NCI-H2107 treated with DMSO at 0.1 percent for 48 hours (cell line): ENCODE results near the gene TMSB4X.
"Not testable (repeated sequence)": the region's sequence is repeated elsewhere in the genome, so short reads cannot be mapped to it uniquely, and the experiment has no call there.

Experiments used
- DNase-seq: peaks from one replicate; lab custom pipeline; 2025; ENCODE audit not compliant: unreplicated experiment; lab: John Stamatoyannopoulos, UW

The TMSB4X gene

DNA sequence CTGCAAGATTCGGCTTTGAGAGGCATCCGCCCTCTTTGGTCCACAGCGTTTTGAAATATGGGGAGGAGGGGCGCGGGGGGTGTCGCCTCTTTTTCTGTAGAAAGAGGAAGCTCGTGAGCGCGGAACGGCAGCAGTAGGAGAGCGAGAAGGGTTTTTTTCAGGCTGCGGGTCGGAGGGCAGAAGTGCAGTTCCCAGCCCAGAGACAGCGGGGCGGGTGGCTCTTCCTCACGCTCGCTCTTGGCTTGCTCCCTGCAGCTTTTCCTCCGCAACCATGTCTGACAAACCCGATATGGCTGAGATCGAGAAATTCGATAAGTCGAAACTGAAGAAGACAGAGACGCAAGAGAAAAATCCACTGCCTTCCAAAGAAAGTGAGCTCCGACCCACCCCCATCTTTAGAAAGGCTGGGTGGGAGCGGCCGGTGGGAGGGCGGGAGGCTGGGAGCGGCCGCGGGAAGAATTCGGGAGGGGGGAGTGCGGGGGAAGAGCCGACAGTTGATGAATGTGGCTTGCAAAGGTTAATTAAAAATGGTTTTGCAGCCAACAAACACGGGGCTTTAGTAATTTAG, 1.2 kb downstream of the TMSB4X start:
- no peak for DNase-seq

GRCh38 chrX:12976819-12977732, 2.2 kb downstream of the TMSB4X start:
- not testable (repeated sequence) for DNase-seq

DNA sequence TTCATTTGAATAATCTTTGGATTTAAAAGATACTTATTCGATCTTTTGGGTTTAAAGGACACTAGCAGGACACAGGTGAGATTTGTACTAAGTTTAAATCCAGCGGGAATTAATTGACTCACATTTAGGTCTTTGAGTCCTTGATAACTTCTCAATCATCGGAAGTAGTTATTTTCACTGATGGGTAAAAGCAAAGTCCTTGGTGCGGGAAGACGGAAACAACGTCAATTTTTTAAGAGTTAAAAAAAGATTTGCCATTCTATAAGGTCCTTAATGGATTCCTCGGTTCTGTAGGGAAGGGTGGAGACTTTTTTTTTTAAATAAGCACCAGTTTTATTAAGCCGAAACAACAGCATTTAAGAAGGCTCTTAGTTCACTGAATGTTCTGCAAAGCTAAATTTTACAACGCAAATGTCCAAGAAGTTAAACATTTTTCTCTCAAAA, 2.9 kb downstream of the TMSB4X start:
- no peak for DNase-seq

DNA sequence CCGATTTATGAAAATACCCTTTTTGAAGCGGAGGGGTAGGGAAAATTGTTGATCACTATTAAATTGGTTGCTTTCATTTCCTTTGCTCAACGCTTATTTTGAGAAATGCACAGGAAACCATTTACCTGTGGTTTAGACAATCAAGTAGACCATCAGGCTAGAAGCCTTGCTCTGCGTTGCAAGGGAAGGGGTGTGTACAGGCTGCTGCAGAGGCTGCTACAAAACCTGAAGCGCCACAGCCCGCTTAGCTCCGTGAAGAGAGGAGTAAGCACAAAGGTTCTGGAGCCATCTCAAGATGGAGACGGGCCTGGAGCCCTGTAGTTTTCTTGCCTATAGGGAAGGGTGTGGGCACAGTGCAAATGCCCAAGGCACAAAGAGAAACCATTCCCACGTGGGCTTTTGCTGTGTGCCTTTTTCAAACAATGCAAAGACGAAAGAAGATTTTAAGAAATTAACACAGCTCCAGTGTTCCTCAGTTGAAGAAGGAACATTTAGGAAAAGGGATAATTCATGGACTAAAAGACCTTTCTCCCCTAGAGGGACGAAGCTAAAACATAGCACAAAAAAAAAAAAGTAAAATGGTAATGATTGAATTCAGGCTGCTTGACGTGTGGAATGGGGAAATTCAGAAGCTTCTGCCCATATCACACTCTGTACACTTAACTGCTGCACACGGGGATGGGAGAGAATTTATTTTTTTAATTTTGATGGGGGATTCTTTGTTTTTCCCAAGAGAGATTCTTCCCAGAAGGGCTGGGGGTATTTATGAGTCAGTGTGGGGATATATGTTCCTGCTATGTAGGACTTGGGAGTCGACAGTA, 3.5 kb downstream of the TMSB4X start:
- no peak for DNase-seq

DNA sequence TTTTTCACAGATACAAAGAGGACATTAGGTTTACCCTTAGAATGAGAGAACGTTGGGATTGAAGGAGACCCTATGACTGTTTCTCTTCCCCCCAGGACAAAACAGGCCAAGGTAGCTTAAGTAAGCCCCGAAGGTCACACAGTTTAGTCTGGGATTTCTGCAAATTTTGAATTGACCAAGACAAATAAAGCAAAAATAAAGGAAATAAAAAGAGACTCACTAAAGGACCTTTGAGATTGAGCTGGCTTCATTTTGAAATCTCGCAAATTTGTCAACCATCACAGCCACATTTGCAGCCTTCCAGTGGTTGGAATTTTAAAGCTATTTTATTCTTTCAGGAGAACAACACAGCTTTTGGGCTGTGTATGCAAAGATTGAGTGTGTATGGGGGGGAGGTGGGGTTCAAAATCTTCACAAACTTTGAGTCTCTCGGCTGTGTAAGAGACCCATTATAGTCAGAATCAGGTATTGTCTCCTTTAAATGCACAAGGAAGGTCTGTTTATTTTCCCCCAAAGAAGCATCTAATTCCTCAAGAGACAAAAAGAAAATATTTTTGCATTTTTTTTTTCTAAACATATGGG, 4.2 kb downstream of the TMSB4X start:
- DNase-seq, result no peak

- no peak for DNase-seq
Observed at GRCh38 chrX:12979616-12980015, 4.7 kb downstream of the TMSB4X start.

DNA sequence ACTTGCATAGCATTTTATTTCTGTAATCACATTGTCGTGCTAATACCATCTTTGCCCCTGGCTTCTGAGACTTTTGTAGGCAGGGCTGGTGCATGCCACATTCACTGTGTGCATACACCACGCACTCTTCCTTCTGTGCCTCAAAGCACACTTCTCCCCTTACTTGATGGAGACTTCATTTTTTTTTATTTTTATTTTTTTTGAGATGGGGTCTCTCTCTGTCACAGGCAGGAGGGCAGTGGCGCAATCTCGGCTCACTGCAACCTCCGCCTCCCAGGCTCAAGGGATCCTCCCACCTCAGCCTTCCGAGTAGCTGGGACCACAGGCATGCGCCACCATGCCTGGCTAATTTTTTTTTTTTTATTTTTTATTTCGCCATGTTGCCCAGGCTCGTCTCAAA, 5.1 kb downstream of the TMSB4X start:
- not testable (repeated sequence) for DNase-seq

DNA sequence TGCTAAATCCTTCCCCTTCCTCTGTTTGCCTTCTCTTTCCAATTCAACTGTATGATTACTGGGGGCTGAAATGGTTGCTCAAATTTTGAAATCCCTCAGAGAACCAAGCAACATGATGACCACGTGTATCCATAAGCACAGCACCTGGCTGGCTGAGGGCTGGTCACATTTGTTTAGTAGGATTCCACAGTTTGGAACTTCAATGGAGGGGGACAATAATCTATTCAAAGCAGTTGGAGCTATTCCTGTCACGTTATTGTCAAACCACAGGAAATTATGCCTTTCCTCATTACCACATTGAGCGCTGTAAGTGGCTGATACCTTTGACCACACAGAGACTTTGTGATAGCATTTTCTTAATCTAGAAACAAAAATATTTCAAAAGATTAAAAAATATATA, 7.0 kb downstream of the TMSB4X start:
- no peak for DNase-seq

- DNase-seq, result peak; percentile 59
Observed at GRCh38 chrX:12984603-12985319, 9.9 kb downstream of the TMSB4X start.

- DNase-seq, result no peak
Observed at GRCh38 chrX:12985331-12985730, 10.4 kb downstream of the TMSB4X start.

DNA sequence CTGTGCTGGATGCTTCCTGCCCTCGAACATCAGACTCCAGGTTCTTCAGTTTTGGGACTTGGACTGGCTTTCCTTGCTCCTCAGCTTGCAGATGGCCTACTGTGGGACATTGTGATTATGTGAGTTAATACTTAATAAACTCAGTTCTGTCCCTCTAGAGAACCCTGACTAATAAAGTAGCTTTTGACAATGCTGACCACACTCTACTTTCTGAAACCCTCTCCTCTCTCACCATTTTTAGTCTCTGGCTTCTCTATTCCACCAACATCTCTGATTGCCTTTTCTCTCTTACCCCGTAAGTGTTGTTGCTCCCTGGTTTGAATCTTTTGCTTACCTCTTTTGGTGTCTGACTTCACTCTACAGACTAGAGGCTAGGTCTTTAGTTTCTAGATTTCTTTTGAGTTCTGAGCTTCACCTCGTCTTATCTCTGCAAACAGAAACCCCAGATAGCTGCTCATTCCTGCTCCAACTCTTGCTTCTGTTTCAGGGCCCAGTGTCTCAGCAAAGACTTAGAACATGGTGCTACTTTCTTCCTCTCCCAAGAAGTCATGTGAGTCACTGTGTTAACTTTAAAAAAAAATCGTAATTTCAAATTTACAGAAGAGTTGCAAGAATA, 11.4 kb downstream of the TMSB4X start:
- DNase-seq, result no peak

DNA sequence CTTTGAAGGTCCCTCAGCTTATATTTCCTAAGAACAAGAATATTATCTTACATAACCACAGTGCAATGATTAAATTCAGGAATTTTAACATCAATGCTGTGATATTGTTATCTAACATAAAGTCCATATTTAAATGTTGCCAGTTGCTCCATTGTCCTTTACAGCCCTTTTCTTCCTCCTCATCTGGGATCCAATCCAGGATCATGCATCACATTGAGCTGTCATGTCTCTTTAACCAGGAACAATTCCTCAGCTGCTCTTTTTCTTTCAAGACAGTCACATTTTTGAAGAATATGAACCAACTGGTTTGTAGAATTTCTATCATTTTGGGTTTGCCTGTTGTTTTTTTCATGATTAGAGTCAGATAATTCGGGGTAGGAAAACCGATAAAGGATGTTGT, 12.0 kb downstream of the TMSB4X start:
- DNase-seq, result no peak

GRCh38 chrX:12987340-12987739, 12.4 kb downstream of the TMSB4X start:
- DNase-seq, result no peak

- DNase-seq, result no peak
Observed at GRCh38 chrX:12987900-12988594, 13.1 kb downstream of the TMSB4X start.

- DNase-seq, result no peak
Observed at GRCh38 chrX:12988797-12989196, 13.9 kb downstream of the TMSB4X start.

GRCh38 chrX:12989461-12989860, 14.6 kb downstream of the TMSB4X start:
- DNase-seq, result no peak

- no peak for DNase-seq
Observed at GRCh38 chrX:12991575-12991974, 16.7 kb downstream of the TMSB4X start.

- no peak for DNase-seq
Observed at GRCh38 chrX:12992544-12993118, 17.7 kb downstream of the TMSB4X start.

DNA sequence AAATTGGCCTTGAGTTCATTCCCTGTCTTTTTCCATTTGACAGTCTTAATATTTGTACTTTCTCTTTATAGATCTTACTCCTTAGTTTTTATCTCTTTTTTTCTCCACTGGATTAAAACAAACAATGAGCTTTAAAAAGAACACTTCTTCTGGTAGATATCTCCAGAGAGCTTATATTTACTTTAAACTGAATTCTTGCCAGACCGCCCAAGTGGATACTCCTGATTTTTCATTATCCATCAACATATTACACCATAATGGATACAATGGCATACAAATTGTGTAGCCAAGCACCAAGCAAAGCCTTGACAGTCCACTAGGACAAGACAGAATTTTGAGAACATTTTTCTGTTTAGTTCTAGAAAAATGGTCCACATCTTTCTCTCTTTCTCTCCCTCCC, 18.9 kb downstream of the TMSB4X start:
- DNase-seq, result no peak
